GM12878 (cell line): ENCODE measurements around the gene AUNIP. TPM values are rescaled to one million over a fixed set of nuclear protein-coding genes. Genes with fewer than 3 reads are reported as not detected.

Experiments
- ATAC-seq: fragments of 200-7000 bp; cut with Tn5 transposase; 3 replicates; pipeline ENCODE4 v1.9.1; 2020; ENCODE audit warnings: mild to moderate bottlenecking, moderate library complexity
- BruUV-seq: library from RNA; stranded (reverse); fragments of 400-500 nt; replicated peaks from 2 replicates; lab custom pipeline; 2021; lab: Mats Ljungman, UMichigan
- CTCF ChIA-PET: fragments of 300-600 bp; sonication (Branson Sonifier 250); formaldehyde crosslinking; extraction: SDS; loops from one replicate; lab custom pipeline; 2021; ENCODE audit warnings: inconsistent platforms; lab: Yijun Ruan, JAX
- POLR2A ChIA-PET: fragments of 350-600 bp; formaldehyde crosslinking; extraction: SDS; loops from one replicate; lab custom pipeline; 2021; ENCODE audit warnings: inconsistent platforms; lab: Charles Lee
- RAD21 ChIA-PET: fragments of 300-600 bp; sonication (Branson Sonifier 250); formaldehyde crosslinking; loops from one replicate; lab custom pipeline; 2023; ENCODE audit warnings: antibody characterized with exemption; ENCODE audit not compliant: unreplicated experiment; lab: Charles Lee
- SMC1A ChIA-PET: fragments of 300-600 bp; sonication (Branson Sonifier 250); formaldehyde crosslinking; loops from one replicate; lab custom pipeline; 2023; ENCODE audit not compliant: unreplicated experiment, uncharacterized antibody; lab: Charles Lee
- DNase-seq: peaks from one replicate; pipeline ENCODE4 v3.0.0-alpha.2; 2011; ENCODE audit warnings: low read depth, low spot score
- FAIRE-seq: peaks from 3 replicates; lab custom pipeline; 2011; peaks lifted over from hg19 to GRCh38; lab: Jason Lieb, UNC
- H2AFZ ChIP-seq: 2 replicates; pipeline ENCODE4 v1.6.0; 2011; ENCODE audit warnings: low read depth, low read length, control low read depth; ENCODE audit not compliant: control insufficient read depth
- H3K27ac ChIP-seq: 2 replicates; pipeline ENCODE4 v1.5.1; 2011; ENCODE audit warnings: control low read depth; ENCODE audit not compliant: control insufficient read depth, insufficient read depth
- H3K27me3 ChIP-seq, 2 experiments: replicated peaks in 1 of 2; 2 replicates each; pipeline versions ENCODE4 v1.6.0 to v1.6.1; 2011; ENCODE audit warnings: low read length in 1 of 2; ENCODE audit not compliant: control insufficient read depth in 2 of 2, insufficient read depth in 2 of 2
- H3K36me3 ChIP-seq, 2 experiments: 2 replicates each; pipeline ENCODE4 v1.5.1; 2011; ENCODE audit warnings: low read length in 1 of 2; ENCODE audit not compliant: control insufficient read depth in 2 of 2, insufficient read depth in 2 of 2
- H3K4me1 ChIP-seq: 2 replicates; pipeline ENCODE4 v1.6.1; 2011; ENCODE audit warnings: mild to moderate bottlenecking, low read length, moderate library complexity, mixed read lengths; ENCODE audit not compliant: control insufficient read depth, insufficient read depth
- H3K4me2 ChIP-seq: 2 replicates; pipeline ENCODE4 v1.6.0; 2011; ENCODE audit warnings: control low read depth; ENCODE audit not compliant: control insufficient read depth, insufficient read depth
- H3K4me3 ChIP-seq: fragments of 200-600 bp; sonication (generic); 2 replicates; pipeline ENCODE4 v1.5.1; 2016
- H3K79me2 ChIP-seq: 2 replicates; pipeline ENCODE4 v1.6.0; 2011; ENCODE audit warnings: low read length; ENCODE audit not compliant: control insufficient read depth, insufficient read depth
- H3K9ac ChIP-seq: 2 replicates; pipeline ENCODE4 v1.8.0; 2011; ENCODE audit warnings: low read length, control low read depth, mixed read lengths; ENCODE audit not compliant: control insufficient read depth, insufficient read depth
- H3K9me3 ChIP-seq: replicated peaks from 3 replicates; pipeline ENCODE4 v1.5.1; 2011; ENCODE audit warnings: mild to moderate bottlenecking, low read length; ENCODE audit not compliant: control insufficient read depth, insufficient read depth
- H4K20me1 ChIP-seq: 2 replicates; pipeline ENCODE4 v1.6.0; 2011; ENCODE audit not compliant: control insufficient read depth, insufficient read depth
- BCL11A ChIP-seq: IDR thresholded peaks from 2 replicates; pipeline ENCODE4 v1.6.1; 2011; ENCODE audit warnings: low read depth, low read length
- BCL3 ChIP-seq: IDR thresholded peaks from 2 replicates; pipeline ENCODE4 v1.6.1; 2011; ENCODE audit warnings: borderline replicate concordance, low read depth, mild to moderate bottlenecking, moderate library complexity, low read length; ENCODE audit not compliant: insufficient read depth, poor library complexity, severe bottlenecking
- BCLAF1 ChIP-seq: fragments of 450-650 bp; IDR thresholded peaks from 2 replicates; pipeline ENCODE4 v1.6.1; 2017; ENCODE audit warnings: antibody characterized with exemption, mild to moderate bottlenecking, moderate library complexity
- HDAC6 ChIP-seq: fragments of 200-600 bp; sonication (generic); IDR thresholded peaks from one replicate; pipeline ENCODE4 v1.8.0; 2017; ENCODE audit warnings: antibody characterized with exemption; ENCODE audit not compliant: unreplicated experiment
- MTA3 ChIP-seq: IDR thresholded peaks from 2 replicates; pipeline ENCODE4 v1.6.1; 2012; ENCODE audit warnings: low read length, inconsistent platforms, borderline replicate concordance
- MYB ChIP-seq: fragments of 150-350 bp; IDR thresholded peaks from 2 replicates; pipeline ENCODE4 v1.6.1; 2014; ENCODE audit warnings: mild to moderate bottlenecking, low read depth, low read length, borderline replicate concordance
- NFYB ChIP-seq: IDR thresholded peaks from 2 replicates; pipeline ENCODE4 v1.6.1; 2011; ENCODE audit warnings: low read depth, mild to moderate bottlenecking, low read length, improper control_type of control experiment, moderate library complexity; ENCODE audit not compliant: insufficient read depth
- NKRF ChIP-seq: fragments of 450-650 bp; conservative IDR thresholded peaks from 2 replicates; pipeline ENCODE4 v1.6.1; 2017; ENCODE audit warnings: mild to moderate bottlenecking, moderate library complexity
- RBBP5 ChIP-seq: fragments of 200-600 bp; sonication (generic); conservative IDR thresholded peaks from 2 replicates; pipeline ENCODE4 v1.6.1; 2016
- STAT1 ChIP-seq: fragments of 450-650 bp; conservative IDR thresholded peaks from 2 replicates; pipeline ENCODE4 v1.6.1; 2014; ENCODE audit warnings: antibody characterized with exemption, mild to moderate bottlenecking
- YY1 ChIP-seq: IDR thresholded peaks from 2 replicates; pipeline ENCODE4 v1.6.1; 2011; ENCODE audit warnings: low read depth, mild to moderate bottlenecking, low read length
- ZBTB40 ChIP-seq: fragments of 450-650 bp; IDR thresholded peaks from 2 replicates; pipeline ENCODE4 v1.6.1; 2016; ENCODE audit warnings: mild to moderate bottlenecking, moderate library complexity, borderline replicate concordance
- WGBS: methylation state at CpG from one replicate; pipeline ENCODE4 v1.1.6; 2016; ENCODE audit warnings: low lambda C conversion rate; ENCODE audit not compliant: insufficient replicate concordance, insufficient coverage; ENCODE audit errors: missing lambda C conversion rate; 5-methylcytosine and 5-hydroxymethylcytosine counted together
- in situ Hi-C: fragments of 300-500 bp; cut with MboI; formaldehyde crosslinking; loops from 9 replicates; pipeline ENCODE4 v1.14.3; 2018; ENCODE audit warnings: mixed read lengths
- intact Hi-C: fragments of 100-400 bp; cut with micrococcal nuclease; formaldehyde crosslinking; loops from one replicate; pipeline ENCODE4 v1.14.2; 2022; ENCODE audit not compliant: unreplicated experiment
- polyA plus RNA-seq, 11 experiments: library from polyadenylated mRNA; depleted of rRNA in 4 of 11; unstranded in 6 of 11; stranded (reverse) in 5 of 11; fragments of >200 nt; fragmentation: Nextera tagmentation in 4 of 11; fragmentation: Illumina TruSeq in 1 of 11; extraction: Ambion mirVana in 4 of 11; extraction: Trizol in 1 of 11; gene quantifications; 1 replicate in 1 of 11; 2 replicates in 10 of 11; pipeline versions ENCODE4 v1.2.1 to v1.2.3, GENCODE V29; 2011 to 2016; ENCODE audit warnings: inconsistent platforms in 2 of 11, missing spikeins in 2 of 11, low read depth in 1 of 11
- total RNA-seq, 4 experiments: library from RNA; depleted of rRNA in 3 of 4; stranded (reverse); fragments of >200 nt in 3 of 4; fragmentation: Illumina TruSeq in 1 of 4; extraction: Trizol in 1 of 4; gene quantifications; 2 replicates each; pipeline versions ENCODE4 v1.2.1 to v1.2.3, GENCODE V29; 2013 to 2021

The AUNIP gene
- total and polyA plus RNA-seq, 10 of the 15 experiments (the other 5 are each of a cell fraction or from before 2014, with no cell fraction given): 3.9 to 20.0 (median 12.7) TPM

- H3K36me3 ChIP-seq: no peaks in the 10 kb centered on the region
- no peak overlapping the region for H3K4me3 ChIP-seq
- no peak overlapping the region for H2AFZ ChIP-seq
- POLR2A ChIA-PET: interaction anchor here (0.7 kb wide), 1 partner anchor 192 kb away, joined by 3 read pairs; no protein-coding TSS in a partner anchor
- no TSS peak for BruUV-seq
- 32% methylated on average over 8 of the region's 8 CpGs for WGBS
- H3K9me3 ChIP-seq: no peaks in the 10 kb centered on the region
- SMC1A ChIA-PET: interaction anchor here (1.1 kb wide), 1 partner anchor 368 kb away, joined by 6 read pairs; no protein-coding TSS in a partner anchor
- DNase-seq: no peak
- CTCF ChIA-PET: interaction anchor here (0.9 to 1.4 kb wide), 2 partner anchors 273 to 290 kb away, joined by 3 read pairs; no protein-coding TSS in a partner anchor
- H3K4me1 ChIP-seq: no peaks in the 10 kb centered on the region
- TF ChIP-seq NFYB (no peak), HDAC6 (no peak), NKRF (no peak), YY1 (no peak), STAT1 (no peak), BCL3 (no peak), RBBP5 (no peak), MYB (no peak), ZBTB40 (no peak), BCLAF1 (no peak), MTA3 (no peak), BCL11A (no peak)
- peaks cover 2% of the 10 kb centered on the region in 2 experiments; a peak in 2 of 4 replicates for H3K27me3 ChIP-seq
- RAD21 ChIA-PET: interaction anchor here (1.3 to 2.0 kb wide), 2 partner anchors 185 to 291 kb away, joined by 4 to 6 read pairs; no protein-coding TSS in a partner anchor
- no peaks in the 10 kb centered on the region for H4K20me1 ChIP-seq
- H3K79me2 ChIP-seq: no peaks in the 10 kb centered on the region
- no peak overlapping the region for H3K27ac ChIP-seq
- no peak for ATAC-seq
- in situ Hi-C loops (loop anchor here (5.0 kb wide), 1 partner anchor 52 kb away; no protein-coding TSS in a partner anchor), intact Hi-C loops (no loop called here)
- H3K4me2 ChIP-seq: no peak overlapping the region
- H3K9ac ChIP-seq: no peak overlapping the region
- no peak for FAIRE-seq
Measured at GRCh38 chr1:25794325-25794724, 64.9 kb downstream of the AUNIP start.
